AG04449 (cell line): ENCODE measurements around the gene KRTAP6-2.

Experiments used
- CTCF ChIA-PET: fragments of 350-600 bp; formaldehyde crosslinking; extraction: SDS; loops from one replicate; lab custom pipeline; 2021; ENCODE audit warnings: antibody characterized with exemption; lab: Yijun Ruan, JAX
- POLR2A ChIA-PET: fragments of 400-600, 350-600 bp; formaldehyde crosslinking; extraction: SDS; loops from one replicate; lab custom pipeline; 2020; ENCODE audit warnings: antibody characterized with exemption, inconsistent platforms; lab: Yijun Ruan, JAX
- DNase-seq: peaks from one replicate; pipeline ENCODE4 v3.0.0-alpha.2; 2010; ENCODE audit warnings: low read depth, low spot score
- H3K4me3 ChIP-seq: 2 replicates; pipeline ENCODE4 v1.5.1; 2011; ENCODE audit warnings: low read depth, mild to moderate bottlenecking, control low read depth, low read length
- TF ChIP-seq, protein P1 (sequence below): IDR thresholded peaks from one replicate; pipeline ENCODE4 v1.5.1; 2011; ENCODE audit warnings: mild to moderate bottlenecking, moderate library complexity, low read length, control low read depth, inconsistent platforms; ENCODE audit not compliant: insufficient read depth; ENCODE audit errors: missing control alignments

Gene KRTAP6-2

DNA sequence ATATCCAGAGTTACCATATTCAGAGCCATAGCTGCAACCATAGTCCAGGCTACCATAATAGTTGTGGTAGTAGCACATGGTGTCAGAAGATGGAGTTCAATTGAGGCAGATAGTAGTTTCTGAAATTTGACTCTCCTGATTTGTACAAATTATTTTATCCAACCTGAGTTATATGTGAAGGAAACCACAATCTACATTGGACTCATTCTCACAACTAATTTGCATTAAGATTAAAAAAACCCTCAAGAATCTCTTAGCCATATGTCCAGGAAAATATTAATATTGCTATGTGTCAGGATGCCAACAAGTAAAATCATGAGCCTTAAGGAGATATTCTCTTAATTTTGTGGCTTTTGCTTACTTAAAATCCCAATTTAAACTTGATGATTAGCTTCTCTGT, 8.4 kb downstream of the KRTAP6-2 start, which contains the start of gene KRTAP22-2:
Gene KRTAP22-2, minus strand, starts transcription at position 101 of the 400 bp plus-strand sequence.
- TF ChIP-seq, protein P1, sequence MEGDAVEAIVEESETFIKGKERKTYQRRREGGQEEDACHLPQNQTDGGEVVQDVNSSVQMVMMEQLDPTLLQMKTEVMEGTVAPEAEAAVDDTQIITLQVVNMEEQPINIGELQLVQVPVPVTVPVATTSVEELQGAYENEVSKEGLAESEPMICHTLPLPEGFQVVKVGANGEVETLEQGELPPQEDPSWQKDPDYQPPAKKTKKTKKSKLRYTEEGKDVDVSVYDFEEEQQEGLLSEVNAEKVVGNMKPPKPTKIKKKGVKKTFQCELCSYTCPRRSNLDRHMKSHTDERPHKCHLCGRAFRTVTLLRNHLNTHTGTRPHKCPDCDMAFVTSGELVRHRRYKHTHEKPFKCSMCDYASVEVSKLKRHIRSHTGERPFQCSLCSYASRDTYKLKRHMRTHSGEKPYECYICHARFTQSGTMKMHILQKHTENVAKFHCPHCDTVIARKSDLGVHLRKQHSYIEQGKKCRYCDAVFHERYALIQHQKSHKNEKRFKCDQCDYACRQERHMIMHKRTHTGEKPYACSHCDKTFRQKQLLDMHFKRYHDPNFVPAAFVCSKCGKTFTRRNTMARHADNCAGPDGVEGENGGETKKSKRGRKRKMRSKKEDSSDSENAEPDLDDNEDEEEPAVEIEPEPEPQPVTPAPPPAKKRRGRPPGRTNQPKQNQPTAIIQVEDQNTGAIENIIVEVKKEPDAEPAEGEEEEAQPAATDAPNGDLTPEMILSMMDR, result no peak
- H3K4me3 ChIP-seq, result no peak within 1 kb of the TSS
- ChIA-PET POLR2A (no interaction called here), CTCF (no interaction called here)
- no peak for DNase-seq

DNA sequence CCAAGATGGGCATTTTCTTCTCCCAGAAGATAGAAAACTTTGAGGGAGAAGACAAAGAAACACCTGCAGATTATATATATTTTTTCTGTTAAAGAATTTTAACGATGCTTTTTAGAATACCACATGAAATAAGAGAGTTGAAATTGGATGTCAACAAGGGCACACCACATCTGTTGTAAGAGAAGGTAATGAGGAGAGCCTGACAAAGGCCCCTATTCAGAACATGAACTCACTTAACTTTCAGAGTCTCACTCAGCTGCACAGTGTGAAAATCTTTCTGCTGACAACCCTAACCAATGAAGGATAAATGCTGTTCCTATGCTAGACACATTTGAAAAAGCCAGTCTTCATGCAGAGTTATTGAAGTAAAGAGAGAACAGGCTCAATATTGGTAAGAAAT, 15.8 kb downstream of the KRTAP6-2 start:
- TF ChIP-seq, protein P1, result no peak
- H3K4me3 ChIP-seq, result no peak overlapping the region
- ChIA-PET POLR2A (no interaction called here), CTCF (no interaction called here)
- DNase-seq, result no peak

DNA sequence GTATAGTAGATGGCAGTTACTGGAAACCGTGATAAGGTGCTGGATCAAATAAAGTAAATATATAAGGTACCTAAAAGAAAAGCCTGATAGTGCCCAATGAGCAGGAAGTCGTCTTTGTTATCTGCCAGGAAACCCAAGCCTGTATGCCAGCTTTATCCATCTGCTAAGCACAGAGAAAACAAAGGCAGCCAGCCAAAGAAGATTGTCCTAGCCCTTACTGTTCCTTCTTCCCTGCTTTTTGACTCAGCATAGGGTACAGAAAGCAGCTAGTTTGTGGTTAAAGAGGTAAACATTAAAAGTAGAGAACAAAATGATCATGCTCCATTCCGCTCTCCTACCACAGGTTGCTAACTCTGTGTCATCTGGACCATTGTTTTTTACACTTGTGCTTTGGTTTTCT, 18.6 kb downstream of the KRTAP6-2 start:
- ChIA-PET CTCF (no interaction called here), POLR2A (no interaction called here)
- DNase-seq, result no peak
- TF ChIP-seq, protein P1, result no peak
- no peak overlapping the region for H3K4me3 ChIP-seq

DNA sequence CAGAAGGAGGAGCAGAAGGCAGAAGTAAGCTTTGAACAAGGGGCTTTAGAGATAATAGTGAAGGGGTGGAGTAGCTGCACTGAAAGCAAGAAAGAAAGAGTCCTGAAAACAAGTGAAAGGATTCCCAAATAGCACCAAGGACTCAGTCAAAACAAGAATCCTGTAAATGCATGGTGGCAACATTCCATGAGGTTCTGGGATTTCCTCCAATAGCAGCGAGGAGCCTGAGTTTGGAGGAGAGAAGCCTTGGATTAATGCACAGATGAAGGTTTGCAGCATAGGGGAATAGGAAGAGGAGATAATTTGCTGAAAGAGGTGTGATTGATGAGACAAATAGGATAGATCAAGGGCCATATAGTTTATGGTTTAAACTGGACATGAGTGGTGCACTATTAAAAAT, 19.4 kb downstream of the KRTAP6-2 start:
- TF ChIP-seq, protein P1, result no peak
- ChIA-PET CTCF (no interaction called here), POLR2A (no interaction called here)
- no peak overlapping the region for H3K4me3 ChIP-seq
- no peak for DNase-seq

DNA sequence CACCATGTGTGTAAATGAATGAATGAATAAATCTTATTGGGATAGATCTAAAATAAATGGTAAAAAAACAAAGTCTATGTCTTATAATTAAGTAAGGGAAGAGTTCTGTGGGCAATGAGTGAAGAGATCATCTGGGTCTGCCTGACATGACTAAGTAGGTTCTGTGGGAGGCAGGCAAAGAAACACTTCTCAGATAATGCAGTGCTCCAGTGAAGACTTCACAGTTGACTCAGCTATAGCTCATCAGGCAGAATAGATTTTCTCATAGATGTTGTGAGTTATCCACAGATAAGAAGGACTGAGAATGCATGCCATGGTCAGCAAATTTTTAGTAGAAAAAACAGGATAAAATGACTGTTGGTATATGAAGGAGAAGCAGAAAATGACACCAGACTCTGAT, 20.9 kb downstream of the KRTAP6-2 start:
- no peak for DNase-seq
- CTCF ChIA-PET, result no interaction called here
- H3K4me3 ChIP-seq, result no peak overlapping the region
- POLR2A ChIA-PET, result no interaction called here
- TF ChIP-seq, protein P1, result no peak

DNA sequence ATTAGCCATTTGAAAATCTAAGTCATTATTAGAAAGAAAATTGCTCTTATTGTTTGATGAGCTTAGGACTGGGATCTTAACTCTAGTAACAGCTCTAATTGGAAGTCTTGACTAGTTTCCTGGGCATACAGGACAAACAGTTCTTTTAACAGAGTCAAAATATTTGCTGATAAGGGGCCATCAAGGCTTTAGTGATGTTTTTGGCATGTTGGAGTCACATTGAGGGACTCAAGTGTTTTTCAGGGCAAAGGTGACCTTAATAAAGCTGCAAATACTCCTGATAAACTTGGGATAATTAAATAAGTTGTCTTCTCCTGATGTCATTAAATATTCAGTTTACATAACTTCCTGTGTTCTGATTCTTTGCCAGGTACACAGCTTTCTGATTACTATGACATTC, 31.1 kb downstream of the KRTAP6-2 start:
- no peak for DNase-seq
- H3K4me3 ChIP-seq, result no peak overlapping the region
- CTCF ChIA-PET, result no interaction called here
- TF ChIP-seq, protein P1, result no peak
- POLR2A ChIA-PET, result no interaction called here
